NB4 (cell line): ENCODE results near the gene KASH5.

Experiments used
- DNase-seq: peaks from one replicate; pipeline ENCODE4 v3.0.0; 2010; ENCODE audit warnings: low read depth
- H3K4me3 ChIP-seq: one replicate; pipeline ENCODE4 v1.5.1; 2011; ENCODE audit warnings: mild to moderate bottlenecking, low read depth, low read length, moderate library complexity
- CTCF ChIP-seq: IDR thresholded peaks from one replicate; pipeline ENCODE4 v1.5.1; 2012; ENCODE audit warnings: low read depth, low read length
- MAX ChIP-seq: IDR thresholded peaks from 2 replicates; pipeline ENCODE4 v1.6.1; 2011; ENCODE audit warnings: low read depth, low read length
- MYC ChIP-seq: IDR thresholded peaks from 2 replicates; pipeline ENCODE4 v1.6.1; 2011; ENCODE audit warnings: low read depth, low read length
- POLR2A ChIP-seq: IDR thresholded peaks from 2 replicates; pipeline ENCODE4 v1.6.1; 2011; ENCODE audit warnings: mild to moderate bottlenecking; ENCODE audit not compliant: insufficient read length; ENCODE audit errors: extremely low read depth

The KASH5 gene

GRCh38 chr19:49347835-49348234, 40.2 kb upstream of the KASH5 start:
- peak; percentile 35 for DNase-seq
- TF ChIP-seq CTCF (no peak), POLR2A (no peak), MAX (no peak), MYC (no peak)
- H3K4me3 ChIP-seq = no peak overlapping the region

DNA sequence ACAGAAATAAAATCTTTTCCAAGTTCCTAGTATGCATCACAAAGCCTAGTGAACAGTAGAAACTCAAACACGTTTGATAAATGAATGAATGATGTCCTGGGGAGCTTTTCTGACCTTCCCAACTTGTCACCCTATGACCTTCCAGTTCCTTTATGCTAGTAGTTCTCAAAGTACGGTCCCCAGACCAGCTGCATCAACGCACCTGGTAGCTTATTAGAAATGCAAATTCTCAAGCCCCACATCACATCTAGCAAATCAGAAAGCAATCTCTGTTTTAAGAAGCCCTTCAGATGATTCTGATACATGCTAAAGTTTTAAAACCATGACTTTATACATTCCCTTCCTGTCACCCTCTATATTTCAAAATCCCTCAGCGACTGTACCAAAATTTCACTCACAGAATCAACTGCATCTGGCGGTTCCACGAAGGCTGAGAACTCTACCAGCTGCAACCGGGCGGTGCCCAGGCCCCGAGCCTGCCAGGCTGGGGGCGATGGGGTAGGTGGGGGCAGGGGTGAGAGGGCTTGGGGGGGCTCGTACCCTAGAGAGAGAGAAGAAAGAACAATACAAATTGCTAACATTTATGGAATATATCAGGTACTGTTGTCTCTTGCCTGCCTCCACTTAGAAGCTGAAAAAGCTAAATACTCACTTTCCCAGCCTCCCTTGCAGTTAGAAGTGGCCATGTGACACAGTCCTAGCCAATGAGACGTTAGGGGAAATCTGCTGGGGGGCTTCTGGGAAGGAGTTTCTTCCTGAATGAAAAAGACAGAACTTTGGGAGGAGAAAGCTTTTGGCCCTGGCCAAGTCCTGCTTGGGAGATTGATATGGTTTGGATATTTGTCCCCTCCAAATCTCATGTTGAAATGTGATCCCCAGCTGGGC, 39.5 kb upstream of the KASH5 start:
- TF ChIP-seq POLR2A = no peak
- H3K4me3 ChIP-seq = no peak overlapping the region
- DNase-seq = no peak

GRCh38 chr19:49349567-49349966, 38.5 kb upstream of the KASH5 start:
- TF ChIP-seq MYC (no peak), POLR2A (no peak), MAX (no peak), CTCF (no peak)
- H3K4me3 ChIP-seq = no peak overlapping the region
- no peak for DNase-seq

- no peak for TF ChIP-seq CTCF
- no peak overlapping the region for H3K4me3 ChIP-seq
- DNase-seq = peak; percentile 54
Measured at GRCh38 chr19:49355909-49356353, 32.1 kb upstream of the KASH5 start.

- H3K4me3 ChIP-seq = no peak overlapping the region
- no peak for DNase-seq
- TF ChIP-seq MYC = no peak
Measured at GRCh38 chr19:49356382-49356781, 31.7 kb upstream of the KASH5 start.

GRCh38 chr19:49357186-49357585, 30.9 kb upstream of the KASH5 start:
- TF ChIP-seq MAX = no peak
- no peak overlapping the region for H3K4me3 ChIP-seq
- no peak for DNase-seq

GRCh38 chr19:49359851-49360820, 27.9 kb upstream of the KASH5 start:
- TF ChIP-seq POLR2A = no peak
- no peak for TF ChIP-seq MAX
- no peak for TF ChIP-seq CTCF
- no peak for TF ChIP-seq MYC
- DNase-seq = no peak
- no peak overlapping the region for H3K4me3 ChIP-seq
